HepG2 (cell line): Measurements from ENCODE around the gene GRM2.

Source experiments
- CEBPB ChIP-seq: IDR thresholded peaks from 2 replicates; pipeline ENCODE4 v1.6.1; 2011; ENCODE audit warnings: low read depth, low read length, improper control_type of control experiment, borderline replicate concordance
- KDM3A ChIP-seq: IDR thresholded peaks from 2 replicates; pipeline ENCODE4 v1.6.1; 2018; ENCODE audit warnings: low read depth, missing compliant biosample characterization
- MED13 ChIP-seq: sonication (generic); formaldehyde crosslinking; IDR thresholded peaks from 2 replicates; pipeline ENCODE4 v1.5.0; 2020; ENCODE audit warnings: missing genetic modification reagents
- POLR2AphosphoS2 ChIP-seq: IDR thresholded peaks from 2 replicates; pipeline ENCODE4 v1.6.1; 2011; ENCODE audit warnings: low read depth, low read length, improper control_type of control experiment
- SRY ChIP-seq: sonication (generic); formaldehyde crosslinking; IDR thresholded peaks from 2 replicates; pipeline ENCODE4 v1.8.0; 2022; ENCODE audit warnings: mild to moderate bottlenecking, missing genetic modification reagents
- ZSCAN21 ChIP-seq: sonication (generic); formaldehyde crosslinking; IDR thresholded peaks from 2 replicates; pipeline ENCODE4 v1.8.0; 2022; ENCODE audit warnings: mild to moderate bottlenecking, missing genetic modification reagents, moderate library complexity, borderline replicate concordance

DNA sequence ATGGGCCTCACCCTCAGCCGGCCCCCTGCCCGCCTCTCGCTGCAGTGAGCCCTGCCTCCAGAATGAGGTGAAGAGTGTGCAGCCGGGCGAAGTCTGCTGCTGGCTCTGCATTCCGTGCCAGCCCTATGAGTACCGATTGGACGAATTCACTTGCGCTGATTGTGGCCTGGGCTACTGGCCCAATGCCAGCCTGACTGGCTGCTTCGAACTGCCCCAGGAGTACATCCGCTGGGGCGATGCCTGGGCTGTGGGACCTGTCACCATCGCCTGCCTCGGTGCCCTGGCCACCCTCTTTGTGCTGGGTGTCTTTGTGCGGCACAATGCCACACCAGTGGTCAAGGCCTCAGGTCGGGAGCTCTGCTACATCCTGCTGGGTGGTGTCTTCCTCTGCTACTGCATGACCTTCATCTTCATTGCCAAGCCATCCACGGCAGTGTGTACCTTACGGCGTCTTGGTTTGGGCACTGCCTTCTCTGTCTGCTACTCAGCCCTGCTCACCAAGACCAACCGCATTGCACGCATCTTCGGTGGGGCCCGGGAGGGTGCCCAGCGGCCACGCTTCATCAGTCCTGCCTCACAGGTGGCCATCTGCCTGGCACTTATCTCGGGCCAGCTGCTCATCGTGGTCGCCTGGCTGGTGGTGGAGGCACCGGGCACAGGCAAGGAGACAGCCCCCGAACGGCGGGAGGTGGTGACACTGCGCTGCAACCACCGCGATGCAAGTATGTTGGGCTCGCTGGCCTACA, 8.5 kb downstream of the GRM2 start:
- TF ChIP-seq KDM3A (CRISPR knock-in tag) (no peak), POLR2AphosphoS2 (no peak), MED13 (CRISPR knock-in tag) (no peak), SRY (CRISPR knock-in tag) (no peak), ZSCAN21 (no peak), CEBPB (no peak)
